ENCODE results near the gene GPD1.

DNA sequence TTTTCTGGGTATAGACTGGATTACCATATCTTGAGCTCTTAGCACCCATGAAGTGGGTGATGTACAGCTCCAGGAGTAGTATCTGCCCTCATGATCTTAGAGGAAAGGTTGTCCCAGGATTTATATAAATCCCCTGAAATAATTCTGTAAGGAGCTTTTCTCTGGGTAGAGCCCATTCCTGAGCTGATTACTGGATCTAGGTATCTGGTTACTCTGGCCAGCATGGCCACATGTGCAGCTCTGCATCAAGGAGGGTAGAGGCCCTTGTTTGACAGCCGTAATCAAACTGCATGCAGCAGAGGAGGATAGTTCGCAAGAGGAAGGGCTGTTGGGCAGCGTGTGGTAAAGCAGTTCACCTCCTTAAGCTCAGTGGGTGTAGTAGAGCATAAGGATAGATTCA, 16.7 kb downstream of the GPD1 start:
- no peak for TF ChIP-seq POLR2AphosphoS5 (IDR thresholded peaks at IDR 0.05)
- TF ChIP-seq POLR2A (IDR thresholded peaks at IDR 0.05) = no peak
